Measurements from ENCODE around the gene TNFRSF4.
"Not testable (repeated sequence)": the region's sequence is repeated elsewhere in the genome, so short reads cannot be mapped to it uniquely, and the experiment has no call there.

The TNFRSF4 gene

GRCh38 chr1:1199961-1200875 is 13.7 kb downstream of the TNFRSF4 start:
- no peak for DNase-seq

DNA sequence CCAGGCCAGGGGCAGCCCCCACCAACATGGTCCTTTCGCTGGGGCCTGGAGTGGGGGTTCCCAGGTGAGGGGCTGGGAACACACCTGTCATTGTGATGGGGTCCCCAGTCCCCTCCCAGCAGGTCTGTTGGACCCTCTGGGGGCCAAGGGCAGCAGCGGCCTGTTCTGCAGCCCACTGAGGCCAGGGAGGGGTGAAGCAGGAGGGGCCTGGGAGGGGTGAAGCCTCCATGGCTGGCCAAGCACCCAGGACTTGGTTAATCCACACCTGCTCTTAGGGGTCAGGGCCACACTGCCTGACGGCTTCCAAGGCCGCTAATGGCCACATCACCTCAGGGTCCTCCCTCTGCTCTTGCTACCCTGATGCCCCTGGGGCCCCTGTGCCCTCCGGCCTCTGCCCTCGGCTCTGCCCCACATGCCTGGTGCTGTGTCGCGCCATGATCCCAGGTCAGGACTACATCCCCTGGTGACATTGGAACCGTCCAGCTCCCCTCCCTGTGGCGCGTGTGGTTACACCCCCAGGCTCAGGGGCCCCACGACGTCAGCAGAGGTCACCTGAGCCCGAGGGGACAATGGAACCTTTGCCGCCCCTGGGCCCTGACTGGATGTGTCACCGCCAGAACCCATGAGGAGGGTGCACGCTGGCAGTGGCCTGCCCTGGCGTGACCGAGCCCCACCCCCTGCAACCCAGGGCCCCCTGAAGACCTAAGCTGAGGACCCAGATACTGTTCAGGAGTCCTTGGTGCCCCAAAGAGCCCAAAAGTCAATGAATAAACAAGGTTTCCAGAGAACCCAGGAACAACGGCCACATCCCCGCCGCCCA is 14.6 kb downstream of the TNFRSF4 start:
- no peak for DNase-seq

- no peak for DNase-seq
These were observed 15.4 kb downstream of the TNFRSF4 start for GRCh38 chr1:1198423-1199140.

- no peak for DNase-seq
These were observed 16.2 kb downstream of the TNFRSF4 start for GRCh38 chr1:1197551-1198422.

GRCh38 chr1:1197188-1197500 is 16.8 kb downstream of the TNFRSF4 start:
- no peak for DNase-seq

GRCh38 chr1:1196431-1197187 is 17.3 kb downstream of the TNFRSF4 start:
- DNase-seq = no peak

DNA sequence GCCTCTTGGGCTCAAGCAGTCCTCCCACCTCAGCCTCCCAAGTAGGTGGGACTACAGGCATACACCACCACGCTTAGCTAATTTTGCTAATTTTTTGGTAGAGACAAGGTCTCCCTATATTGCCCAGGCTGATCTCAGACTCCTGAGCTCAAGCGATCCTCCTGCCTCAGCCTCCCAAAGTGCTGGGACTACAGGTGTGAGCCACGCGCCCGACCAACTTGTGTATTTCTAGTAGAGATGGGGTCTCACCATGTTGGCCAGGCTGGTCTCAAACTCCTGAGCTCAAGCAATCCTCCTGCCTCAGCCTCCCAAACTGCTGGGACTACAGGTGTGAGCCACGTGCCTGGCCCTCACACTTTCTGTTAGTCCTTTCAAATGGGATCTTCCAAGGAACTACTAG is 18.2 kb downstream of the TNFRSF4 start:
- DNase-seq = not testable (repeated sequence)

DNA sequence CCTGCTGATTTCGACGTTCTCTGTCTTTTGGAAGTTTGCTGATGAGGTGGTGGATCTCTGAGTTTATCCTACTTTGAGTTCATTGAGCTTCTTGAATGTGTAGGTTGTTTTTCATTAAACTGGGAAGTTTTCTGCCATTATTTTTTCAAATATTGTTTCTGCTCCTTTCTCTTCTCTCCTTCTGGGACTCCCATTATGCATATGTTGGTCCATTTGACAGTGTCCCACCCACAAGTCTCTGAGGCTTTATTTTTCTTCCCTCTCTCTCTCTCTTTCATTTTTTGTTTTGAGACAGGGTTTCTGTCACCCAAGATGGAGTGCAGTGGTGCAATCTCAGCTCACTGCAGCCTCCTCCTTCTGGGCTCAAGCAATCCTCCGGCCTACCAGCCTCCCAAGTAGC is 19.2 kb downstream of the TNFRSF4 start:
- DNase-seq = no peak

- DNase-seq = no peak
These were observed 22.2 kb downstream of the TNFRSF4 start for GRCh38 chr1:1191734-1192133.

GRCh38 chr1:1189111-1189510 is 24.8 kb downstream of the TNFRSF4 start:
- DNase-seq = no peak

DNA sequence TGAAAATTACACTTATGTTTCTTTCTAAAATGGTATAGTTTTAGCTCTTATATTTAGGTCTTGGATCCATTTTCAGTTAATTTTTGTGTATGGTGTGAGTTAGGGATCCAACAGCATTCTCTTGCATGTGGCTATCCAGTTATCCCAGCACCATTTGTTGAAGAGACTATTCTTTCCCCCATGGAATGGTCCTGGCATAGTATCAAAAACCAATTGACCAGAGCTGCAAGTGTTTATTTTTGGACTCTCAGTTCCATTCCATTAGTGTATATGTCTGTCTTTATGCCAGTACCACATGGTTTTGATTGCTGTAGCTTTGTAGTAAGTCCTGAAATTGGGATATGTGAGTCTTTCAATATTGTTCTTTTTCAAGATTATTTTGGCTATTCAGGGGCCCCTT is 26.0 kb downstream of the TNFRSF4 start:
- no peak for DNase-seq

DNA sequence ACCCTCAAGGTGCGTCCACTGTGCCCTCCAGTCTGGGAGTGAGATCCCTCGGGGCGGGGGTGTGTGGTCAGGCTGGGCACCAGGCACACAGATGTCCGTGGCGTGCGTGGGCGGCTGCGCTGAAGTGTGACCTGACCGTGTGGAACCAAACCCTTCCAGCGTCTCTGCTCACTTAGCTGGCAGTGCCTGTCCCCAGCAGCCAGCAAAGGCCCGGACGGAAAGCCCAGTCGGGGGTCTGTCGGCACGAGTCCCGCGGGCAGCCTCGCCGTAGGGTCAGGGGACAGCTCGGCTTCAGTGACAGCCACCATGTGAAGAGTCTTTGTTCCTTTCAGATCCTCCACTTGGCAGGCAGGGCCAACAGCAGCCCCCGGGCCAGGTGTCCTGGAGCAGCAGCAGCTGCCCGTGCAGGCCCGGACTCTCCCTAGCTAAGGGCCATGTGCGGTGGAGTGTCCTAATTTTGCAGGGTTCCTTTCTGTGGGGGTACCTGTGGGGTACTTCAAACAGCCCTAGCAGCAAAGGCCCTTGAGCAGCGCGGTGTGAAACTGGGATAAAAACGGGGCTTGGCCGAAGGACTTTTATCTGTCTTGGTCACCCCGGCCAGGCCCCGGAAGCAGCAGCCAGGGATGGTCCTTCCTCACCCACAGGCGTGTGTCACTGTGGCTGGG is 28.7 kb downstream of the TNFRSF4 start:
- no peak for DNase-seq

DNA sequence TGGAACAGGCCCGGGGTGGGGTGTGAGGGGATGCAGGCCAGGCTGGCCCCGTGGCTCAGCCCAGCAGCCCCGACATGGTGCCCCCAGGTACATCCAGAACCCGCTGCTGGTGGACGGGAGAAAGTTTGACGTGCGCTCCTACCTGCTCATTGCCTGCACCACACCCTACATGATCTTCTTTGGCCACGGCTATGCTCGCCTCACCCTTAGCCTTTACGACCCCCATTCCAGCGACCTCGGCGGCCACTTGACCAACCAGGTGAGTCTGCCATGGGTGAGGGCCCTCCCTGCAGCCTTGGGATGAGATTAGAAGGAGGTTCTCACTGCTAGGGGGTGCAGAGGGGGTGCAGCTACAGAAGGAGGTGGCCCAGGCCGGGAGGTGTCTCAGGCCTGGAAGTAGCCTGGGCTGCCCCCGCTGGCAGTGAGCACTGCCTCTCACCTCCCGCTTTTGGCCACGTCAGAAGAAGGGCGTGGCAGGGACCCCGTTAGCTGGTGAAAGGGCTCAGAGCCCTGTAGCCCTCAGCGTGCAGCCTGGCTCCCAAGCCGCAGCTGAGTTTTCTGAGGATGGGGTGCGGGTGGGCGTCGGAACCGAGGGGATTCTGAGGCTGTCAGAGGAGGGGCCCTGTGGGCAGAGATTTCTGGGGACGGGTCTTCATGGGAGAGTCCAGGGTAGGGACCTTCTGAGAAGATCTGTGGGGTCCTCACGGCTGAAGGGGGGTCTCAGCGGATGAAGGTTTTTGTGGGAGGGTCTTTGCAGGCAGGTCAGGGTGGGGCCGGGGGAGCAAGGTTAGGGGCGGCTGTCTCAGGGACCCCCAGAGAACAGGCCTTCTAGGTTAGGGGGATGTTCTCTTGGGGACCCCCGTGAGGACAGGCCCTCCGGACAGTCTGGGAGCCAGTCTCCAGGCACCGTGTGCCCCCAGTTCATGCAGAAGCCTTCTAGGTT is 29.8 kb downstream of the TNFRSF4 start:
- DNase-seq = no peak

DNA sequence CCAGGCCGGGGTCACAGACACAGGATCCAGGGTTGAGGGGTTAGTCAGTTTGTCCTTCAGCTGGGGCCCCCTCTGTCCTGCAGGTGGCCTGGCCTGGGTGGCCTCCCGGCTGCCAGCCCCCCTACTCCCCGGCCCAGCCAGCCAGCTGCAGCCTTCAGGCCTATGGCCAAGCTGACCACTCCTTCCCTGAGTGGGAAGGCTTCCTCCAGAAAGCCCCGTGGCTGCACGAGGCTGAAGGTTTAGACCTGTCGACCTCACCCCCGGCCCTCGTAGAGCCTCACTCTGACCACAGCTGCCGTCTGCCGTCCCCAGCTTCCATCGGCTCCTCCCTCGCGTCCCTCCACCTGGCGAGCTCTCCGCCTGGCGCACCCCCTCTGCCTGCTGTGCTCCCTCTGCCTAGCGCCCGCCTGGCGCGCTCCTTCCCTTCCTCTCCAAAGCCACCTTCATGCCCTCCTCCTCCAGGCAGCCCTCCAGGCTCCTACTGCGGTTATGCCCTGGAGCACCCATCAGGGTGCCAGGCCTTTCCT is 30.7 kb downstream of the TNFRSF4 start:
- DNase-seq = no peak

GRCh38 chr1:1182491-1183220 is 31.3 kb downstream of the TNFRSF4 start:
- DNase-seq = no peak

- DNase-seq = no peak
These were observed 32.0 kb downstream of the TNFRSF4 start for GRCh38 chr1:1181938-1182410.

DNA sequence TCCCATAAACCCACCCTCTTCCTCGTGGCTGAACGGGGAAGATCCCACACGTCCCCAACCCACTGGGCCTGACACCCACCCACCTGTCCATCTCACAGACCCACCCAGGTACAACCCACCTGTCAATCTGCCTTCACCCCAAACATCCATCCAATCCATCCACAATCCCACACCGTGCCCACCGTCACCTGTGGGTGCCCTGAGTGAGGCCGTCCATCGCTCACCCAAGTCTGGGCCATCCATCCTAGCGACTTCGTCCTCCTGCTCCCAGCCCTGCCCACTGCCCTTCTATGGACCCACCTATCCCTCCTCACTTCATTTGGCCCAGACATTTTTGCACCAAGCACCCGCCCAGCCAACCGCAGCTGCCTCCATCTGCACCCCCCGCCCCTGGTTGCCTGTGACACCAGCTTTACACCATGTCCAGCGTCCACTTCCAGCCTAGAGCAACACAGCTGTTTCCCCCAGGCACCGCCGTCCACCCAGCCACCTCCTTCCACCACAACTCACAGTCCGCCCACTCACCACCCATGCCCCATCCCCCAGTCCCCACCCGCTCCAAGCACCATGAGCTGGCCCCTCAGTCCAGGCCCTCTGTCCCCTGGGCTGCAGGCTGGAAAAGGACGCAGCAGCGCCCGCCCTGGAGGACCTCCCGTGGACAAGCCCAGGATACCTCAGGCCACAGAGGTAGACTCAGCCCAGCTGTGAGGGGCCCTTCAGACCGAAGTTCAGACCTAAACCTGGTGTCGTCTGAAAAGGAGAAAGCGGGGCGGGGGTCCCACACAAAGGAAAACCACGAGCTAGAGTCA is 32.6 kb downstream of the TNFRSF4 start:
- no peak for DNase-seq

Data from NCI-H2081 (cell line).